NK-92 treated with Interleukin-12 subunit alpha and Interleukin-12 subunit beta, amount 100 ng/mL, for 24 hours (cell line): ENCODE results near the gene BRI3BP.
A peak's percentile ranks its signal among the peaks of the same experiment; 100 is the strongest.
"Not testable (repeated sequence)": the region's sequence is repeated elsewhere in the genome, so short reads cannot be mapped to it uniquely, and the experiment has no call there.

Experiments used
- DNase-seq: peaks from one replicate; lab custom pipeline; 2025; lab: John Stamatoyannopoulos, UW

The BRI3BP gene

DNA sequence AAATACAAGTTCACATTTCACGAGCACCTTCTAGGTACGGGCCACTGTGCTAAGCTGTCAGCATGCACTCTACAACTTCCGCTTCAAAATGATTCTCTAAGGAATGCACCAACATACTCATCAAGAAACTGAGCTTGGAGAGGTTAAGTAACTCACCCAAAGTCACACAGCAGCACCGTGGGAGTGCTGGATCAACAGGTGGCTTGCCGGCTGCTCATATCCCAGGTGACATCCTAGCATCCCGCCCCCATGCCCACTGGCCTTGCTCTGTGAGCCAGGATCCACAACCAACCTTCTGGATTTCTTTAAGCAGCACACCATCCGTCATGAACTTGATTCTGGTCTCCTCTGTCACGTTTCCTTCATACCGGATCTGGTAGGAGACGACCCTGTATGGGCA is 21.2 kb upstream of the BRI3BP start:
- DNase-seq: no peak

- DNase-seq: no peak
Measured at GRCh38 chr12:124975276-124975675, 18.2 kb upstream of the BRI3BP start.

GRCh38 chr12:124976999-124977398 is 16.4 kb upstream of the BRI3BP start:
- DNase-seq: no peak

GRCh38 chr12:124979568-124979967 is 13.9 kb upstream of the BRI3BP start:
- no peak for DNase-seq

- DNase-seq: no peak
Measured at GRCh38 chr12:124980098-124980892, 13.2 kb upstream of the BRI3BP start.

DNA sequence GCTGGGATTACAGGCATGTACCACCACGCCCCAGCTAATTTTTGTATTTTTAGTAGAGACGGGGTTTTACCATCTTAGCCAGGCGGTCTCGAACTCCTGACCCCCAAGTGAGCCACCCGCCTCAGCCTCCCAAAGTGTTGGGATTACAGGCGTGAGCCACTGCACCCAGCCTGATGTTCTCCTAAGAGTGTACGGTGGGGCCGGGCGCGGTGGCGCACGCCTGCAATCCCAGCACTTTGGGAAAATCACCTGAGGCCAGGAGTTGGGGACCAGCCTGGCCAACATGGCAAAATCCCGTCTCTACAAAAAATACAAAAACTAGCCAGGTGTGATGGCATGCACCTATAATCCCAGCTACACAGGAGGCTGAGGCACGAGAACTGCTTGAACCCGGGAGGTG is 6.6 kb upstream of the BRI3BP start:
- not testable (repeated sequence) for DNase-seq

DNA sequence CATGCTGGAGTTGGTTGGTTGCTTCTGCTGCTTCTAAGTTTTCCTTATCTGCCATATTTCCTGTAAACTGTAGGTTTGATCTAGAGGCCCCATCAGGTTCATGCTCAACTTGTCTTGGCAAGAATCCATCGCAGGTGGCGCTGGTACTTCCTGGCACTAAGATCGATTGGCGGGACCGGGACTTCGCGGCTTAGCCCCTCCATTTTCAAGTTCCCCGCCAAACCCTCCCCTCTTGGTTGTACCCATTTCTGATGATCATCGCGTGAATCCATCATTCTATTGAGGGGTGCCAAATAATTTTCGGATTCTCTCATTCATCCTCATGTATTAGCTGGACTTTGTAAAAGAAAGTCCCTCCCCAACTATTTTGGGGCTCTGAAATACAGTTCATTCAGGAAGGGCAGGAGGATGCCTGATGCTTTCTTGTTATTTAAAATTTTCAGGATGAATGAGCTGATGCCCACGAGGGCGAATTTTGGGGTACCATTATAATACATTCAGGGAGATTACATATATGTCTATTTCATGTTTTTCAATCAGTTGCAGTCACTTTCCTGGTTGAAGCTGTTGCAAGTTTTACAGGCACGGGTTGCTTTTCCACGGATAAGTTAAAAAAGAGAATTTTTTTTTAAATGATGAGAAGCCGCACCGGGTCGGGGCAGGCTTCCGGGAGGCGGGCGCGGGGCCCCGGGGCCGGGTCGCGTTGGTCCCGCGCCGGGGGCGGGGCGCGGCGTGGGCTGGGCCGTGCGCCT is 395 bp upstream of the BRI3BP start:
- peak; percentile 67 for DNase-seq

- no peak for DNase-seq
Measured at GRCh38 chr12:124994437-124994975, 1.1 kb downstream of the BRI3BP start.

- no peak for DNase-seq
Measured at GRCh38 chr12:124995200-124995961, 1.9 kb downstream of the BRI3BP start.

DNA sequence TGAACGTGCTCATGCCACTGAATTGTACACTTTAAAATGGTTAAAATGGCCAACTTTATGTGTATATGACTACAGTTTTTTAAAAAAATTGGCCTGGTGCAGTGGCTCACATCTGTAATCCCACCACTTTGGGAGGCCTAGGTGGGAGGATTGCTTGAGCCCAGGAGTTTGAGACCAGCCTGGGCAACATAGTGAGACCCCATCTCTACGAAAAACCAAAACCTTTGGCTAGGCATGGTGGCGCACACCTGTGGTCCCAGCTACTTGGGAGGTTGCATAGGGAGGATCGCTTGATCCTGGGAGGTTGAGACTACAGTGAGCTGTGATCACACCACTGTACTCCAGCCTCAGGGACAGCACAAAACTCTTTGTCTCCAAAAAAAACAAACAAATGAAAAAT is 5.3 kb downstream of the BRI3BP start:
- DNase-seq: no peak

- DNase-seq: no peak
Measured at GRCh38 chr12:125001636-125002035, 8.2 kb downstream of the BRI3BP start.

- no peak for DNase-seq
Measured at GRCh38 chr12:125003021-125003420, 9.6 kb downstream of the BRI3BP start.

- no peak for DNase-seq
Measured at GRCh38 chr12:125004621-125005020, 11.2 kb downstream of the BRI3BP start.

GRCh38 chr12:125005652-125006051 is 12.2 kb downstream of the BRI3BP start:
- no peak for DNase-seq

DNA sequence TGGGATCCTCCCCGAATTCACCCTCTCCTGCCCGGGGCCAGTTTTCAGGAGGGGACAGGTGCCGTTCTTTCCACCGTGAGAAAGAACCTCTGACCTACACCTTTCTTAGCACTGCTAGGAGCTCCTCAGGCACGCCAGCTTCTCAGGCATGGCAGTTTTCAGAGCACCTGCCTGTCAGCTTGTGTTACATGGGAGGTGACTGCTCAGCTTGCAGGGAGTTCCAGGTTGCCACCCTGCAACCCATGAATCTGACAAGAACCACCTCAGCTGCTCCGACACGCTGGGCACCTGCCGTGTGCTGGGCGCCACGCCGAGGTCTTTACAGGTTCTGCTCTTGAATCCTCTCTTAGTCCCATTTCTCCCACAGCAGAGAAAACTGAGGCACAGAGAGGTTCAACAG is 12.9 kb downstream of the BRI3BP start:
- DNase-seq: no peak

DNA sequence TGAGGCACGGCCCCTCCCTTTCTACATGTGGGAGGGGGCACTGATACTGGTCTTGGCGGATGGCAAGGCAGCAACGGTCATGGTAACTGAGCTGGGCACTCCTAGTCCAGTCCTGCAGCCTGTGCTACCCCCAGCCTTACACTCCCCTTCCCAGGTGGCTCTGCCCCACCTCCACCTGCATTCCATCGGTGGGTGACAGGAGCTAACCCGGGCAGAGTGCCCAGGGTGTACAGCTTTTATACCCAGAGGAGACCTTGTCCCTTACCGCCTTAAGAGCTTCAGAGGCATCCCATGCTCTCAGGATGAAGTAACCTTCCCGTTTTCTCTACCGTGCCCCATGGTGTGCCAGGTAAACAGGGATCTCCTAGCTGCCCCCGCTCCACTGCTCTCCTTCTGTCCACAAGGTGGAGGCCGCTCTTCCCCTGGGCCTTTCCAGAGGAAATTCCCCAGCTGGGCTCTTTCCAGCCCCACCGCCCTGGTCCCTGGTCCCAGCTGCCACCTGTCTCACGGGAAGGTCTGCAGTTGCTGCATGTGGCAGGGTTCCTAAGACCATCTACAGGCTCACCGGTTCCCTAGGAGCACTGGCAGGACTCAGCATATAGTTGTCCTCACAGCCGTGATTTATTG is 20.5 kb downstream of the BRI3BP start:
- DNase-seq: no peak

- DNase-seq: no peak
Measured at GRCh38 chr12:125014526-125014925, 21.1 kb downstream of the BRI3BP start.

- no peak for DNase-seq
Measured at GRCh38 chr12:125015680-125016310, 22.4 kb downstream of the BRI3BP start.

DNA sequence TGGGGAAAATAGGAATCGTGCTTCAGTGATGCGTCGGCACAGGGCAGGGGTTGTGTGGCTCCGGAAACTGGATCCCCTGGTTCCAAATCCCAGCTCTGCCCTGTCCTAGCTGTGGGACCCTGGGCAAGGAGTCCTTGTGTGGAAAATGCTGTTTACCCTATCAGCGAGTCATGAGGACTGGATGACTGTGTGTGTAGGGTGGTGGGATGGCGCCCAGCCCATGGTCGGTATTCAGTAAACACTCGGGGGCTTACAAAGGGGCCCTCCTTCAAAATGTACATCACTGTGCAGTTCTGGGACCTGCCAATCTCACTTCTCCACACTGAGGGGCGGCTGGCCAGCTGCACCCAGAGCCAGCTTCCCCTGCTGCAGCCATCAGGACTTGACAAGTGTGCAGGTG is 24.4 kb downstream of the BRI3BP start:
- DNase-seq: no peak

DNA sequence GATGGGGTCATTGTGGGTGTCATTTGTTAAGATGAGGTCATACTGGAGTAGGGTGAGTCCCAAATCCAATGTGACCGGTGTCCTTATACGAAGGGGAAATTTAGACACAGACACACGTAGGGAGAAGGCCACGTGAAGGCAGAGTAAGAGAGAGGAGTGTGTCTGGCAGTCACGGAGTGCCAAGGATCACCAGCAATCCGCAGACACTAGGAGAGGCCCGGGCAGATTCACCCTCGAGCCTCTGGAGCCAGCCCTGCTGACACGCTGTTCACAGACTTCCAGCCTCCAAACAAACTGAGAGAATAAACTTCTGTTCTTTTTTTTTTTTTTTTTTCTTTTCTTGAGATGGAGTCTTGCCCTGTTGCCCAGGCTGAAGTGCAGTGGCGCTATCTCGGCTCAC is 24.9 kb downstream of the BRI3BP start:
- DNase-seq: no peak

DNA sequence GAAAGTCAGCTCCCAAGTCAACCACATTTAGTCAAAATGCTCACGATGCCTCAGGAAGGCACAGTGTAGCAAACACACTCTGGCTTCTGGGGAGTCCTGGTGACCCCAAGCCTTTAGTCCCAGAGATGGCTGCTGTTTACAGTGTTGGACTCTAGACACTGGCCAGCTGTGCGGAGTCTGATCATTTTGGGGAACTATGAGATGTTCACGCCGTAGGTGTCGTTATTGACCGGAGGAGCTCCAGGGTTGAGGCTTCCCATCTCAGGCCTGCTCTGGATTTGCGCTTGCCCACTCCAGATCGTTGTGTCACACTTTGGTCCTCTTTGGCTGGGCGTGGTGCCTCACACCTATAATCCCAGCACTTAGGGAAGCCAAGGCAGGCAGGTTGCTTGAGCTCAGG is 27.7 kb downstream of the BRI3BP start:
- DNase-seq: no peak

GRCh38 chr12:125021771-125022170 is 28.3 kb downstream of the BRI3BP start:
- no peak for DNase-seq
